HuH-7 (cell line): ENCODE results near the gene TRMT44.

Source experiments
- DNase-seq: peaks from one replicate; pipeline ENCODE4 v3.0.0; 2011; ENCODE audit warnings: low spot score

The TRMT44 gene, protein sequence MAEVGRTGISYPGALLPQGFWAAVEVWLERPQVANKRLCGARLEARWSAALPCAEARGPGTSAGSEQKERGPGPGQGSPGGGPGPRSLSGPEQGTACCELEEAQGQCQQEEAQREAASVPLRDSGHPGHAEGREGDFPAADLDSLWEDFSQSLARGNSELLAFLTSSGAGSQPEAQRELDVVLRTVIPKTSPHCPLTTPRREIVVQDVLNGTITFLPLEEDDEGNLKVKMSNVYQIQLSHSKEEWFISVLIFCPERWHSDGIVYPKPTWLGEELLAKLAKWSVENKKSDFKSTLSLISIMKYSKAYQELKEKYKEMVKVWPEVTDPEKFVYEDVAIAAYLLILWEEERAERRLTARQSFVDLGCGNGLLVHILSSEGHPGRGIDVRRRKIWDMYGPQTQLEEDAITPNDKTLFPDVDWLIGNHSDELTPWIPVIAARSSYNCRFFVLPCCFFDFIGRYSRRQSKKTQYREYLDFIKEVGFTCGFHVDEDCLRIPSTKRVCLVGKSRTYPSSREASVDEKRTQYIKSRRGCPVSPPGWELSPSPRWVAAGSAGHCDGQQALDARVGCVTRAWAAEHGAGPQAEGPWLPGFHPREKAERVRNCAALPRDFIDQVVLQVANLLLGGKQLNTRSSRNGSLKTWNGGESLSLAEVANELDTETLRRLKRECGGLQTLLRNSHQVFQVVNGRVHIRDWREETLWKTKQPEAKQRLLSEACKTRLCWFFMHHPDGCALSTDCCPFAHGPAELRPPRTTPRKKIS

DNA sequence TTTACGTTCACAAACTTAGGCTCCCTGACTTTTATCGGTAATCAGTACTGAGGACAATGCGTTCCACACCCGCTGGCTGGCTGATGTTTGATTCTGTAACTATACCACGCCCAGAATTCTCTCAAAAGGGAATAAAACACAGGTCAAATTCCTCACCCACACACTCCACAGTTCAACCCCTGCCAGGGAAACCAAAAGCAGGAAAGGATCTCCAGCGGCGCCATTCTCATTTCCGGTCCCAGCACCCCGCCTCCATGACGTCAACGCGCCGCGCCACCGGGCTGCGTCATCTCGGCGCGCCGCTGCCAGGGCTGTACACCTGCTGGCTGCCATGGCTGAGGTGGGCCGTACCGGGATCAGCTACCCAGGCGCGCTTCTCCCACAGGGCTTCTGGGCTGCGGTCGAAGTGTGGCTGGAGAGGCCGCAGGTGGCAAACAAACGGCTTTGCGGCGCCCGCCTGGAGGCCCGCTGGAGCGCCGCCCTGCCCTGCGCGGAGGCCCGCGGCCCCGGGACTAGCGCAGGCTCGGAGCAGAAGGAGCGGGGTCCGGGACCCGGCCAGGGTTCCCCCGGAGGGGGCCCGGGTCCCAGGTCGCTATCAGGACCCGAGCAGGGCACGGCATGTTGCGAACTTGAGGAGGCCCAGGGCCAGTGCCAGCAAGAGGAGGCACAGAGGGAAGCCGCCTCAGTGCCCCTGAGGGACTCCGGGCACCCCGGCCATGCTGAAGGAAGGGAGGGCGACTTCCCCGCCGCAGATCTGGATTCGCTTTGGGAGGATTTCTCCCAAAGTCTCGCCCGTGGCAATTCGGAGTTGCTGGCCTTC is at the start of gene TRMT44, which contains the start of gene ACOX3:
TRMT44 (plus strand) TSS at position 286 of the 820 bp plus-strand sequence; CDS start at position 332, 46 bp downstream.
ACOX3 (minus strand) TSS at position 232 of the 820 bp plus-strand sequence. CDS start 24,202 bp downstream, outside the sequence.
- peak; percentile 84 for DNase-seq

DNA sequence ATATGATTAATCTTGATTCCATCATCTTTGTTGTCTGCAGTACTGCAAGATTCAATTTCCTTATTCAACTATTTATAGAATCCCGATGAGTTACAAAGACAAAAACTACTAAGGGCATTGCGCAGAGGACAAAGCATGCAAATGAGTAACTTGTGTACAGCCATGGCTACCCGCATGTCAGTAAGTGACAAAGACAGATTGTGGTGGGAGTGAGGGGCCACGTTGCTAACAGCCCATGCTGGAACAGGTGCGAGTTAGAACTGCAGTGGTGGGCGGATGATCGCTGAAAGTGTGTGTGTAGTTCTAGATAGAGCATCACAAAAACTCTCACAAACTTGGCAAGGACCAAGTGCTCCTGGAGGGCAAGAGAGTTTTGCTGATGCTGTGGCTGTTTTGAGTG is 49.5 kb upstream of the TRMT44 start:
- no peak for DNase-seq

DNA sequence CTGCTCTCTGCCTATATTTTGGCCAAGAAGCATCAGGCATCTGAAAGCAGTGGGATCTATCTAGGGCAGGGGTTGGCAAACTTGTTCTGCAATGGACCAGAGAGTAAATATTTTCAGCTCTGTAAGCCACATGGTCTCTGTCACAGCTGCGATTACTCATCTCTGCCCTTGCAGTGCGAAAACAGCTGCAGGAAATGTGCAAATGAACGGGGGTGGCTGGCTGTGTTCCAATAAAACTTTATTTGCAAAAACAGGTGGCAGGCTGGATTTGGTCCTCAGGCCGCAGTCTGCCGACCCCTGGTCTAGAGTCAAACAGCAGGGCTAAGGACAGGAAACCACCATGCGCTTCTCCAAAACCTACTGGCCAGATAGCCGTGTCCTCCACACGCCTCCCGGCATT is 48.6 kb upstream of the TRMT44 start:
- no peak for DNase-seq

DNA sequence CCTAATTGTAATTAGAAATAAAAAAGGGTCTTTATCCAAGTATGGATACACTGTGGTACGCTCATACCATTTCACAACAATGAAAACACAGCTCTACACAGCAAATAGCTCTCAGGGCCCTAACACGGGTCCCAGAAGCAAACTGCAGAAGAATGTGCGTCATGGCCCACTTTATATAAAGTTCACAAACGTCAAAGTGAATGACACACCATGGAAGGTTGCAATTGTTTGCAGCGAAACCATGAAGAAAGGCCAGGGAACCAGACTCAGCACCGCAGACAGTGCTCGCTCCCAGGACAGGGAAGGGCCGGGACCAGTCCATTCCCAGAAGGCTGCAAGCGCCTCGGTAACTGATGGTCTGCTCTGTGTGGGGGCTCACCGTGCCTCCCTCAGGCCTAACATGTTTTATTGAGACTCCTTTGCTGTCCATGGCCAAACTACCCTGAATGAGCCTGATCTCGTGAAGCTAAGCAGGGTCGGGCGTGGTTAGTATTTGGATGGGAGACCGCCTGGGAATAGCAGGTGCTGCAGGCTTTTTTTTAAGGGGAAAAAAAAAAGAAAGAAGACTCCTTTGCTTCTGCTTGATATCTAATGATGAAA is 47.9 kb upstream of the TRMT44 start:
- DNase-seq: no peak

DNA sequence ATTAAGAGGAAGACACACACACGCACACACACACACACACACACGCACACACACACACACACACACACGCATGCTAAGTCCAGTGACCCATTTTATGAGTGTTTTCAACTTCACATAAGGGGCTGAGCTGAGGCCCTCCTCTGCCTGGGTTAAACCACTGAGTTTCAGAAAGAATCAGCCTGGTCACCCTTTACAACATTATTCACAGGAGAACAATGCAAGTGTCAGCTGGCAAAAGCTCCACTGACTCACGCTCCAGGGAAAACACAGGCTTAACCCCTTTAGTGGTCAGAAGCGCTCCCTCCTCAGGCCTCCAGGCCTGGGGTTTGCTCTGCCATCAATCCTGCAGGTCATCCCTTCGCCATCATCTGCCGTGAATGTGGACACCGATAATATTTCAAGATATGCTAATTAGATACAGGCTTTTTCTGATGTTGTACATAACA is 47.0 kb upstream of the TRMT44 start:
- DNase-seq: no peak

DNA sequence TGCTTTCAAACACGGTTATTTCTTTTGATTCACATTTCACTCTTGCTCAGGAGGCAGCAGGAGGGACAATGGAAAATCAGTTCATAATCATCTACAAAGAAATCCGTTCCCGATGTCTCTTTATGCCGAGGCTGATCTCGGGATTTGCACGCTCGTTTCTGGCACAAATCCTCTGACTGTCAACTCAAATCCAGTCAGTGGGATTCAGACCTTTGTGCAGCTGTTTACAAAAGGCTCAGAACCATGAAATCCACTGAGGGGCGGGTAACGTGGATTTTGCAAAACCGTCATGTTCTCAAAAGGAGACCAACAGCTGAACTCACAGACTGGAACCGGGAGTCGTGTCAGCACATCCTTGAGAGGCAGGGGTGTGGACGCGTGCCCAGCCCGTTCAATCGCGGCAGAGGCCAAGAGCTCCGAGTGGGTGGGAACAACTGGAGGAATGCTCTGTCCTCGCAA is 46.5 kb upstream of the TRMT44 start:
- no peak for DNase-seq

DNA sequence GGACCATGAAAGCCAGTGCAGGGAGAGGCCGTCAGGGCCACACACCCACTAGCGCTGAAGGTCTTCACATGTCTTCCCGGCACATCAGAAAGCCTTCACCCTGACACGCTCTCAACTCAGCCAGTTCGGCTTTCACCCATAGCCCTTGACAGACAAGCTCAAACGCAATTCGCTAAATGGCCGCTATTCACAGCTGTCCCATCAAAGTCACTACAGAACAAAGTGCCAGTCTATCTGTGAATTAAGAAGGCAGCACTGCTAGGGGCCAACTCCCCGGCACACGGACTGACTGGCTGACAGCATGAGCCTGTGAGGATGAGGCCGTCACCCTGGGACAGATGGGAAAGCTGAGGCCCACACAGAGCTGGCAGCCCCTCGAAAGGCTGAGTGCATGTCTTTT is 45.8 kb upstream of the TRMT44 start:
- DNase-seq: no peak

DNA sequence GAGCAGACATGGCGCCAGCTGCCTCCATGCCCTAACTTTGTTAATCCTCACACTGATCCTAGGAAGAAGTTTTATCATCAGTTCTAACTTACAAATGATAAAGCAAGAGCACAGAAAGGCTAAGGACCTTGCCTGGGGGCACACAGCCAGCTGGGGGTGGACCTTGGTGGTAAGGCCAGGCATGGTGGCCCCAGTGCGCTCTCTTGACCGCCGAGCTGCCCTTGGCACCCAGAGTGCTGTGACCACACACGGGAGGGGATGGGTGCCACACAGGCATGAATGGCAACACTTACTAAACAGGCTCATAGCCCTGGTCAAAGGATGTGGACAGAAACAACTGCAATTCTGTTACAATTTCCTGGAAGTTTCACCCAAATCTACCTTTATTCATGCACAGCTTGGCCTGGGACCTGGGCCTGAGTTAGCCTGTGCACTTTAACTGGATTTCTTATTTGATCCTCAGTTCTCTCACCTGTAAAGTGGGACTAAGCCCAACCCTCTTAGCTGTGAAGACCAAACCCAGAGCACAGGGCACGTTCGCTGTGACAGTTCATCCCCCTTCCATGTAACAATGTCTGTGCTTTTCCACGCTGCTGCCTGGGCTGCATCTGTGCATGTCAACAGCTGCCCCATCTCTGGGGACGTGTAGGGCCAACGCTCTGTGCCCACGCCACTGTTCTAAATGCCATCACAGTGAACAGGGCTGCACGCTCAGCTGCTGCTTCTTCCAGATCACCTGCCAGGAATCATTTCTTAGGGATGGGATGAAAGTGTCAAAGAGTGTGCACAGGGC is 44.9 kb upstream of the TRMT44 start:
- no peak for DNase-seq

DNA sequence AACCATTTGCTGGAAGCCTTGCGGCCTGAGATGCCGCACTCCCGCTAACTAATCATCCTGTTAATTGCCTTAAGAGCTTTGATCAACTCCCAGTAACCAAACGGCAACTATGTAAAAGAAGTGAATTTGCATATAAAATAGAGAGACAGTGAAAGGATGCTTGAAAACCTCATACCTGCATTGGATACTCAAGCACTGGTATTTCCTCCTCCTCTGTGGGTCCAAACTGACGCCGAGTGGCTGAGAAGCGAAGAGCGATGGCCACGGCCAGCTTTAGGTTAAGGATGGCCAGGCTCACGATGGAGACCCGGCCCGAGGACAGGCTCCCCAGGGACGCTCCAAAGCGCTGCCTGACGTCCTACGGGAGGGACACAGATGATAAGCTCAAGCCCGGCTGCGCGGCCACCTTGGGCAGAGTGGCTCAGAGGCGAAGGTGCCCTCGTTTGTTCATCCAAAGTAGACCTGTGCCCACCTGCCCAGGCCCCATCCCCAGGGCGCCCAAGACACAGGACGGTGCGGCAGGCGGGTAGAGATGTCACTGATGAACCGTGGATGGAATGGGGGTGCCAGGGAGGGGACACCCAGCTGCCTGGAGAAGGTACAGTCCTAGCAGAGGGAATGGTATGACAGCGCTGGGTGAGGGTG is 43.7 kb upstream of the TRMT44 start:
- DNase-seq: no peak

DNA sequence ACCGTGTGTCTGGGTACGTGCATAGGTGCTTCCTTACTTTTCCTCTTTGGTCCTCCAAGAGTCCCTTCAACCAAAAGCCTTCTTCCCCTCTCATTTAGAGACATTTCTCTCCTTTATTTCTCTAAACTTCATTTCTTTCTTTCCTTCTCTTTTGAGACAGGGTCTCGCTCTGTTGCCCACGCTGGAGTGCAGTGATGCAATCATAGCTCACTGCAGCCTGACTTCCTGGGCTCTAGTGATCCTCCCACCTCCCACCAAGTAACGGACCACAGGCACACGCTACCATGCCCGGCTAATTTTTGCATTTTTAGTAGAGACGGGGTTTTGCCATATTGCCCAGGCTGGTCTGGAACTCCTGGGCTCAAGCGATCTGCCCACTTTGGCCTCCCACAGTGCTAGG is 42.2 kb upstream of the TRMT44 start:
- no peak for DNase-seq

DNA sequence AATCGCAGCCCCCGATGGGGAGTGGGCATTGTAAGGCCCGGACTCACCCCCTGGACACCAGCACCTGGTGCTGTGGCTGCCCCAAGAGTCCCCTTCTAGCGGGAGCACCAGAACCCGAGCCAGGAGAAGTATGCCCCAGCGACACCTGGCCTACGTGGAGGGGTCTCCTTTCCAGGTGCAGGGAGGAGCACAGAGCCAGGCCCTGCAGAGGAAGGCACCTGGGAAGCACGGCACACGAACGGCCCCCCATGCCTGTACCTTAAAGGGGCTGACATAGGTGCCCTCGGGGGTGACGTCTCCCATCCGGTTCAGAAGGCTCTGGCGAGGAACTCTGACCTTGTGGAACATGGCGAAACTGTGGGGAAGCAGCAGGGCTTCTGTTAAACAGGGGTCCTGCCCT is 41.3 kb upstream of the TRMT44 start:
- DNase-seq: no peak

DNA sequence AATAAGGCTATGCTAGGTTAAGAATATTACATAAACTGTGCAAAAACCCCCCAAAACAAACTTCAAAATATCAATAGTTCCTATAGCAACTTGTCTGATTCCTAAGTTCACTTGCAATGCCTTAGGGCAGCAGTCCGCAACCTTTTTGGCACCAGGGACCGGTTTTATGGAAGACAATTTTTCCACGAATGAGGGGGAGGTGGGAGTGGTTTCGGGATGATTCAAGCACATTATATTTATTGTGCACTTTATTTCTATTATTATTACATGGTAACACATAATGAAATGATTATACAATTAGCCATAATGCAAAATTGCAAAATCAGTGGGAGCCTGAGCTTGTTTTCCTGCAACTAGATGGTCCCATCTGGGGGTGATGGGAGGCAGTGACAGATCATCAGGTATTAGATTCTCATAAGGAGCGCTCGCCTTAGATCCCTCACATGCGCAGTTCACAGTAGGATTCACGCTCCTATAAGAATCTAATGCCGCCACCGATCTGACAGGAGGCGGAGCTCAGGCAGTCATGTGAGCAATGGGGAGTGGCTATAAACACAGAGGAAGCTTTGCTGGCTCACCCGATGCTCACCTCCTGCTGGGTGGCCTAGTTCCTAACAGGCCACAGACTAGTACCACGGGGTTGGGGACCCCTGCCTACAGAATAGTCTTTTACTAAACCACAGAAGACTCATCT is 39.8 kb upstream of the TRMT44 start:
- no peak for DNase-seq

DNA sequence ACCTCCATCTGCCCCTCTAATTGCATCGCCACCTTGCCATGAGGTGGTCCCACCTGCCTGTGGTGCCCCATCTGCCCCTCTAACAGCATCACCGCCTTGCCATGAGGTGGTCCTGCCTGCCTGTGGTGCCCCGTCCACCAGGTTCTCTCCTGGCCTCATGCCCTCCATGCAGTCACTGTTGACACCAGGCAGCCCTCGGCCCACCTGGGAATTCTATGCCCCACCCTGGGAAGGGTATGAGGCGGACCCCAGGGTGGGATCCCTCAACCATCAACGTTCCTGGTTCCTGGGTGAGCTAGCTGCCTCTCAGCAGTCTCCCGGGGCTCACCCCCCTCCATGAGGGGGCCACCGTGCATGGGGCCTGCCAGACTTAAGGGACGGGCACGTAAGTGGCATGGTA is 38.9 kb upstream of the TRMT44 start:
- no peak for DNase-seq

DNA sequence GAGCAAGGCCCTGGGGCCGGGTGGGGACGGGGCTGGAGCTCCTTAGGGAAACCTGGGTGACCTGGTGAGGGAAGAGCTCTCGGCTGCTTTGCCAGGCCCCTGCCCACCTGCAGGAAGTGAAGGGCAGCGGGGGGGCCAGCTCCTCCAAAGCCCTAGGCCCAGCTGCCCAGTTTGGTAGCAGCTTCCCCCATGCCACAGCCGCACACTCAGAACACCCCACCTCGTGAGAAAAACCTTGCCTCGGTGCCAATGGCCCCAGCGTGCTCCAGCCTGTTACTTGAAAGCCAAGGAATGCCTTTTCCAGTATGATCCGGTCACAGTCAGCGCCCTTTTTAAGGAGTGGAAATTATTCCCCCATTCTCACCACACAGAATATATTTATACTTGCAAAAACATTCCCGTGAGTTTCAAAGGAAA is 38.4 kb upstream of the TRMT44 start:
- no peak for DNase-seq

DNA sequence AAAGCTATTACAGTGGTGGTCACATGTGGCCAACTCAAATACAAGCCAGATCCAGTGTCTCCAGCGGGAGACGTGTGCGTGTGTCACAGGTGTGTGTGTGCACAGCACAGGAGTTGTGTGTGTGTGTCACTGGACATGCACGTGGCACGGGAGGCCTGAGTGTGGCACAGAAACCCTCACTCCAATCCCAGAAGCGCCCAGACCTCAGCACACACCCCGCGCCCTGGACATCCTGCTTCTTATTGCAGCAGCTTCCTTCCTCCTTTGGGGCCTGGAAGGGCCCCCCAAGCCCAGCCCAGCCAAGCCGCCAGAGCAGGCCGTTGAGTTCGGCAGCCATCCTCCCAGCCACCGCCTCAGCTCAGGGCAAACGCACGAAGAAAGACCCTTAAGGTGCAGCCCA is 37.9 kb upstream of the TRMT44 start:
- DNase-seq: no peak

DNA sequence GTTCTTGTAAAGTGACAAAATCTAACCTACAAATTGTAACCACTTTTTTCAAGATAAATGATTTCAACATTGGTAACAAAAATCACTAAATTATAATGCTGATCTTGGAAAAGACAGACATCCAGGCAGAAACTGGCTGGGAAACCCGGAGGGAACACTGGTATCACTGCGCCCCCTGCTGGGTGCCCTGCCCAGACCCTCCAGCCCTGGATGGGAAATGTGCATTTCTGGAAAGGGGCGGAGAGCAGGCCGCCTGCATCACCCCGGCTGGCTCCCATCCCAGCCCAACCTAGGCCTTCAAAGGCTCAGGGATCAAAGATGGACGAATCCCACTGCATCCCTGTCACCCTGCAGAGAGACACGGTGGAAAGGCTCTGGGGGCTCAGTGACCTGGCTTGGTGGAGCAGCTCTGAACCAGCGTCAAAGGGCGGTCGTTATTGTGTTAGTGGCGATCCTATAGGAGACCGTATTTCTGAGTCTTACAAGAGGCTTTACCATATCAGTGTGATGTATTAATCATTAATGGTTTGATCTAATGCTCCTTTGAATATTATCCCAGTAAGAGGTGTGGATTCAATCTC is 37.3 kb upstream of the TRMT44 start:
- peak; percentile 94 for DNase-seq

DNA sequence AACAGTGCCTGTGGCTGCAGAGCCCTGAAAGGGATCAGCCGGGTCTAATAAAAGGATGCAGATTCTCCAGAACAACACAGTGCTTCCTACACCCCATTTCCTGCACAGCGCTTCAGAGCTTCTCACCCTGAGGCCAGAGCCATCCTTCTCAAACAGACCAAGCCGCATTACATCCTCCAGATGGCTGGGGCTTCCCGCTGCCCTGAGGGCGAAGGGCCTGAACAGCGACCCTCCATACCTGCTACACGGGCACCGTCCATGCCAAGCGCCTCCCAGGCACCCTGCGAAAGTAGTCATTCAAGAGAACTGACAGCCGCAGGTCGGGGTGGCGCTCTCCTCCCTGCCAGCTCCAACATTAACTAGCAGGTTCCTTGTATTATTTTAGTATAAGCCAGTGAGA is 36.6 kb upstream of the TRMT44 start:
- no peak for DNase-seq

DNA sequence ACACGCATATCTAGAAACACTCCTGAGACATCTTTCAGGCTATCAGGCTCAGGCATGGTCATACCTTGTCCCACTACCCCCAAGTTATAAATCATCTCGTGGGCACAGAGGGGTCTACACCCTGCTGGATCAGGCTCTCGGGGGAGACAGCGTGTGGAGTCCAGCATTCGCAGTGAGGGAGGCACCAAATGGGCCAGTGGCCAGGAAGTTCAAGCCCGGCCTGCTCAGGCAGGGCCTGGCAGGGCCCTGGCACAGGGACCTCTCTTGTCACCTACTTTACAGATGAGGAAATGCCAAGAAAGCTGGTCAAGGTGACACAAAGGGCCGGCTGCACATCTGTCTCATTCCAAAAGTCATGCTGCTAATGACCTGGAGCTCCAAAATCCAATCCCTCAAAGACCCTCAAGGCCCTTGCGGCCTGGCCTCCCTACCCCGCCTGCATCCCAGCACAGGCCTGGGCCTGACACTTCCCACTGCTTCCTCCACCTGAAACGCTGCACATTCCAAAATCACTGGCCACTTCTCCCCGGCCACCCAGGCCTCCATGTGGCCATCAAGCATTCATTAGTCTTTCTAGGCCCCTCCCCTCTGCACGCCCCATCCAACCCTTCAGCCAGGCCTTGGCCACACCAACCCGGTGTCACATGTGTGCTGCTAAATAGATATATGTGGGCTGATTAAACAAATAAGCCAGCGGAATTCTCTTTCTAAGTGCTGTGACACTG is 35.6 kb upstream of the TRMT44 start:
- no peak for DNase-seq

DNA sequence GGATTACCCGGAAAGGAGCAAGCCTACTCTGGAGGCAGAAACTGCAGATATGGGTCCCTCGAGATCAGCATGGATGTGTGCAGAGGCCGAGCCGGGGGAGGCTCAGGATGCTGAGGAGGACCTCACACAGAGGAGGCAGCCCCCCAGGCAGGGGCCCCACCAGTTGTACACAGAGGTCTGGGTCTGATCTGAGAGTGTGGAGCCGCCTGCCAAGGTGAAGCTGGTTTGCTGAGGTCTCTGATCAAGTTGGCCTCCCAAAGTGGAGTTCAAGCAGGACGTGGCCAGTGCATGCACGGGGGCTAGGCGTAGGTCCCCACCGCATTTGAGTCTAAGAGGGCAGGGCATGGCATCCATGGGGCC is 35.1 kb upstream of the TRMT44 start:
- no peak for DNase-seq
